ENCODE results near the gene SEMA4C. TPM values are rescaled to one million over a fixed set of nuclear protein-coding genes. Genes with fewer than 3 reads are reported as not detected.

SEMA4C gene
- polyA plus RNA-seq, 2 of the 4 experiments (the other 2 are of a cell fraction): 11.0 to 14.4 TPM

DNA sequence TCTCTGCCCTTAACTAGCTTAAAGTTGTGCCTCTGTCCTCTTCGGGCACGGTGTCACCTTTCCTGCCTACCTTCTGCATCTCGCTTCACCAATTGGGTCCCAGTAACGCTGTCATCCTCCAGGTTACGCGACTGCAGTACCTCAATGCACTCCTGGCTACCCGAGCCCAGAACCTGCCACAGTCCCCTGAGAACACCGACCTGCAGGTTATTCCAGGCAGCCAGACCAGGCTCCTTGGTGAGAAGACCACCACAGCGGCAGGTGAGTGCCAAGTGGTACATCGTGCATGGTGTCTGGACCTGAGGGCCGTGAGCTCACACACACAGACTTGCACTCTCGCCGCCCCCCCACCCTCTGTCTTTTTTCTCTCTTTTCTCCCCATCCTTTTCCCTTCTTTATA, 41.0 kb downstream of the SEMA4C start (continued):
- TF ChIP-seq, protein P1, sequence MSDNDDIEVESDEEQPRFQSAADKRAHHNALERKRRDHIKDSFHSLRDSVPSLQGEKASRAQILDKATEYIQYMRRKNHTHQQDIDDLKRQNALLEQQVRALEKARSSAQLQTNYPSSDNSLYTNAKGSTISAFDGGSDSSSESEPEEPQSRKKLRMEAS (IDR thresholded peaks at IDR 0.05): no peak
- no peak for TF ChIP-seq HDAC2 (IDR thresholded peaks at IDR 0.05)

DNA sequence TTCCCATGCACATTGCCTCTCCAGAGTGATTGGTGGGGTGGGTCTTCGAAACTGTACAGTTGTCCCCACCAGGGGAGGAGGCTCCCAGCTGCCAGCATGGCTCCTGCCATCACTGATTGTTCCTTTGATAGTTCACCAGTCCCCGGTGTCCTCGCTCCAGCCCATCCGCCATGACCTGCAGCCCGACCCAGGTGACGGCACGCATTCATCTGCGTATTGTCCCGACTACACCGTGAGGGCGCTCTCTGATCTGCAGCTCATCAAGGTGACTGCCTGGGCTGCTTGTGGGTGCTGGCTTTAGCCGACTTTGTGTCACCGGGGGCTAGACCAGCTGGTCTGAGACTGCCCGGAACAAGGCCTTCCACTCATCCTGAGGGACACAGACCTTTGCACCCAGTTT, 41.4 kb downstream of the SEMA4C start:
- TF ChIP-seq NR3C1 (IDR thresholded peaks at IDR 0.05) (no peak), ZC3H11A (IDR thresholded peaks at IDR 0.05) (no peak), EHF (CRISPR knock-in tag; IDR thresholded peaks at IDR 0.05) (no peak), BHLHE40 (IDR thresholded peaks at IDR 0.05; ENCODE audit: low read depth, low read length) (no peak), CEBPB (IDR thresholded peaks at IDR 0.05) (no peak), NFE2L2 (conservative IDR thresholded peaks at IDR 0.05; ENCODE audit: low read length) (no peak), HOXB5 (CRISPR knock-in tag; IDR thresholded peaks at IDR 0.05) (no peak), ZFP36 (IDR thresholded peaks at IDR 0.05; ENCODE audit: borderline replicate concordance, partially characterized antibody) (no peak), ZSCAN20 (CRISPR knock-in tag; IDR thresholded peaks at IDR 0.05) (no peak), SREBF2 (IDR thresholded peaks at IDR 0.05) (no peak), SMC3 (IDR thresholded peaks at IDR 0.05) (no peak), ZNF302 (CRISPR knock-in tag; IDR thresholded peaks at IDR 0.05) (no peak), PHF8 (IDR thresholded peaks at IDR 0.05; ENCODE audit: borderline replicate concordance, low read depth) (no peak), MYC (IDR thresholded peaks at IDR 0.05; ENCODE audit: borderline replicate concordance, low read length) (no peak), CBX8 (IDR thresholded peaks at IDR 0.05) (no peak), JUN (IDR thresholded peaks at IDR 0.05) (no peak)
- TF ChIP-seq, protein P2, sequence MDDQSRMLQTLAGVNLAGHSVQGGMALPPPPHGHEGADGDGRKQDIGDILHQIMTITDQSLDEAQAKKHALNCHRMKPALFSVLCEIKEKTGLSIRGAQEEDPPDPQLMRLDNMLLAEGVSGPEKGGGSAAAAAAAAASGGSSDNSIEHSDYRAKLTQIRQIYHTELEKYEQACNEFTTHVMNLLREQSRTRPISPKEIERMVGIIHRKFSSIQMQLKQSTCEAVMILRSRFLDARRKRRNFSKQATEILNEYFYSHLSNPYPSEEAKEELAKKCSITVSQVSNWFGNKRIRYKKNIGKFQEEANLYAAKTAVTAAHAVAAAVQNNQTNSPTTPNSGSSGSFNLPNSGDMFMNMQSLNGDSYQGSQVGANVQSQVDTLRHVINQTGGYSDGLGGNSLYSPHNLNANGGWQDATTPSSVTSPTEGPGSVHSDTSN (IDR thresholded peaks at IDR 0.05): no peak
- TF ChIP-seq, protein P3, sequence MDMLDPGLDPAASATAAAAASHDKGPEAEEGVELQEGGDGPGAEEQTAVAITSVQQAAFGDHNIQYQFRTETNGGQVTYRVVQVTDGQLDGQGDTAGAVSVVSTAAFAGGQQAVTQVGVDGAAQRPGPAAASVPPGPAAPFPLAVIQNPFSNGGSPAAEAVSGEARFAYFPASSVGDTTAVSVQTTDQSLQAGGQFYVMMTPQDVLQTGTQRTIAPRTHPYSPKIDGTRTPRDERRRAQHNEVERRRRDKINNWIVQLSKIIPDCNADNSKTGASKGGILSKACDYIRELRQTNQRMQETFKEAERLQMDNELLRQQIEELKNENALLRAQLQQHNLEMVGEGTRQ (IDR thresholded peaks at IDR 0.05): no peak
- TF ChIP-seq, protein P4, sequence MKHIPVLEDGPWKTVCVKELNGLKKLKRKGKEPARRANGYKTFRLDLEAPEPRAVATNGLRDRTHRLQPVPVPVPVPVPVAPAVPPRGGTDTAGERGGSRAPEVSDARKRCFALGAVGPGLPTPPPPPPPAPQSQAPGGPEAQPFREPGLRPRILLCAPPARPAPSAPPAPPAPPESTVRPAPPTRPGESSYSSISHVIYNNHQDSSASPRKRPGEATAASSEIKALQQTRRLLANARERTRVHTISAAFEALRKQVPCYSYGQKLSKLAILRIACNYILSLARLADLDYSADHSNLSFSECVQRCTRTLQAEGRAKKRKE (CRISPR knock-in tag; IDR thresholded peaks at IDR 0.05; ENCODE audit: low read depth): no peak
- CTCF ChIA-PET: interaction anchor here (0.8 to 6.2 kb wide), 2 partner anchors 9 to 12 kb away, joined by 3 to 24 read pairs; partner anchors contain the start of gene CNNM3
- H3K4me3 ChIP-seq: no peak overlapping the region
- WGBS (ENCODE audit: missing lambda C conversion rate): 95% methylated on average over 14 of the region's 14 CpGs
- no peak for ATAC-seq
- FAIRE-seq: no peak
- no peaks in the 10 kb centered on the region for H3K9me3 ChIP-seq
- DNase-seq (ENCODE audit: low read depth in 1 of 2, low spot score in 1 of 2): no peak
- no peak overlapping the region for H3K4me2 ChIP-seq
- peaks cover 33% of the 10 kb centered on the region for H3K4me1 ChIP-seq
- no peak overlapping the region for H3K27ac ChIP-seq
- POLR2A ChIA-PET: no interaction called here

DNA sequence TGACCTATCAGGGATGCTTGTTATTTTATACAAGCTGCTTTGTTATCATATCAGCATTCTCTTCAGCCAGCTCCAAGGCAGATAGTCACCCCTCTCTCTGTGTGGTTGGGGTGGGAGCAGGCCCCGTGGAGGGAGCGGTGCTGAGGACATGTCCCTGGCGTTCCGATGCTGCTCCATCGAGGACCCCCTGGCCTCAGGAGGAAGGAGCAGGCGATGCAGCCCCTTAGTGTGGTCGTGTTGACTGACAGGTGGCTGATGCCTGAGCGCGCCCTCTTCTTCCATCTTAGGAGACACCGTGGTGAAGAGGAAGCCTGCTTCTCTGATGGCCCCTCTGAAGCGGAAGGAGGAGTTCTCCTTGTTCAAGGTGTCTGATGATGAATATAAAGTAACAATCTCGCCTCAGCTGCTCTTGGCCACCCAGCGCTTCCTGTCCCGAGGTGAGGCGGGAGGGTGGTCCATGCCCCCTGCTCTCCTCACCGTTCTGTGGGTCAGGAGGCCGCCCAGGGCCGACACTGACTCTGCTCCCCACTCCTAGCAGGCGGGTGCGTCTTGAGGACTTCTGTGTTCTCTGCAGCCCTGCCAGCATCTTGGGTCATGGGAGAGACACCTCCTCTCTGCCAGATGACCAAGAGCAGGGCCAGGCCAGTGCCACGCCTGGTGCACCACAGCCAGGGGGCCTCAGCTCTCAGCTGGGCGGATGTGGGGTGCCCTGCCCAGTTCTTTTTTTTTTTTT, 43.2 kb downstream of the SEMA4C start:
- TF ChIP-seq RCOR1 (IDR thresholded peaks at IDR 0.05; ENCODE audit: low read depth, low read length) (no peak), TFCP2L1 (CRISPR knock-in tag; IDR thresholded peaks at IDR 0.05) (no peak), MAZ (IDR thresholded peaks at IDR 0.05; ENCODE audit: borderline replicate concordance, low read depth, low read length) (no peak)
- TF ChIP-seq, protein P5, sequence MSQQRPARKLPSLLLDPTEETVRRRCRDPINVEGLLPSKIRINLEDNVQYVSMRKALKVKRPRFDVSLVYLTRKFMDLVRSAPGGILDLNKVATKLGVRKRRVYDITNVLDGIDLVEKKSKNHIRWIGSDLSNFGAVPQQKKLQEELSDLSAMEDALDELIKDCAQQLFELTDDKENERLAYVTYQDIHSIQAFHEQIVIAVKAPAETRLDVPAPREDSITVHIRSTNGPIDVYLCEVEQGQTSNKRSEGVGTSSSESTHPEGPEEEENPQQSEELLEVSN (IDR thresholded peaks at IDR 0.05; ENCODE audit: borderline replicate concordance, low read depth): no peak
- TF ChIP-seq, protein P6, sequence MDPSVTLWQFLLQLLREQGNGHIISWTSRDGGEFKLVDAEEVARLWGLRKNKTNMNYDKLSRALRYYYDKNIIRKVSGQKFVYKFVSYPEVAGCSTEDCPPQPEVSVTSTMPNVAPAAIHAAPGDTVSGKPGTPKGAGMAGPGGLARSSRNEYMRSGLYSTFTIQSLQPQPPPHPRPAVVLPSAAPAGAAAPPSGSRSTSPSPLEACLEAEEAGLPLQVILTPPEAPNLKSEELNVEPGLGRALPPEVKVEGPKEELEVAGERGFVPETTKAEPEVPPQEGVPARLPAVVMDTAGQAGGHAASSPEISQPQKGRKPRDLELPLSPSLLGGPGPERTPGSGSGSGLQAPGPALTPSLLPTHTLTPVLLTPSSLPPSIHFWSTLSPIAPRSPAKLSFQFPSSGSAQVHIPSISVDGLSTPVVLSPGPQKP (IDR thresholded peaks at IDR 0.05; ENCODE audit: low read depth, low read length): no peak
- FAIRE-seq (no peak), ATAC-seq (no peak), DNase-seq (ENCODE audit: low read depth in 1 of 2, low spot score in 1 of 2) (no peak)
- POLR2A ChIA-PET: no interaction called here
- Histone ChIP-seq H3K4me2 (no peak overlapping the region), H3K27ac (no peak overlapping the region), H3K4me1 (peaks cover 16% of the 10 kb centered on the region), H3K9me3 (no peaks in the 10 kb centered on the region), H3K4me3 (no peak overlapping the region)
- CTCF ChIA-PET: interaction anchor here (1.3 to 6.2 kb wide), 3 partner anchors 10 to 42 kb away, joined by 4 to 24 read pairs (median 4); partner anchors contain the start of genes ANKRD39 and CNNM3
- 97% methylated on average over 20 of the region's 22 CpGs for WGBS (ENCODE audit: missing lambda C conversion rate)
